Peyer's patch (tissue), 4 donors: ENCODE results near the gene RYR1.

ENCODE experiments used
- POLR2A ChIP-seq, 2 donors: fragments of 450-650 bp; IDR thresholded peaks; one replicate each; pipeline ENCODE4 v1.5.1; 2017; ENCODE audit warnings: antibody characterized with exemption in 2 of 2, mild to moderate bottlenecking in 2 of 2, moderate library complexity in 2 of 2
- TF ChIP-seq, protein P1 (sequence below), 6 experiments: fragments of 450-650 bp in 4 of 6; fragments of 200-600 bp in 2 of 6; sonication (generic) in 1 of 6; IDR thresholded peaks; one replicate each; pipeline ENCODE4 v1.5.1; 2017 to 2019; ENCODE audit warnings: antibody characterized with exemption in 6 of 6, mild to moderate bottlenecking in 3 of 6, moderate library complexity in 1 of 6

DNA sequence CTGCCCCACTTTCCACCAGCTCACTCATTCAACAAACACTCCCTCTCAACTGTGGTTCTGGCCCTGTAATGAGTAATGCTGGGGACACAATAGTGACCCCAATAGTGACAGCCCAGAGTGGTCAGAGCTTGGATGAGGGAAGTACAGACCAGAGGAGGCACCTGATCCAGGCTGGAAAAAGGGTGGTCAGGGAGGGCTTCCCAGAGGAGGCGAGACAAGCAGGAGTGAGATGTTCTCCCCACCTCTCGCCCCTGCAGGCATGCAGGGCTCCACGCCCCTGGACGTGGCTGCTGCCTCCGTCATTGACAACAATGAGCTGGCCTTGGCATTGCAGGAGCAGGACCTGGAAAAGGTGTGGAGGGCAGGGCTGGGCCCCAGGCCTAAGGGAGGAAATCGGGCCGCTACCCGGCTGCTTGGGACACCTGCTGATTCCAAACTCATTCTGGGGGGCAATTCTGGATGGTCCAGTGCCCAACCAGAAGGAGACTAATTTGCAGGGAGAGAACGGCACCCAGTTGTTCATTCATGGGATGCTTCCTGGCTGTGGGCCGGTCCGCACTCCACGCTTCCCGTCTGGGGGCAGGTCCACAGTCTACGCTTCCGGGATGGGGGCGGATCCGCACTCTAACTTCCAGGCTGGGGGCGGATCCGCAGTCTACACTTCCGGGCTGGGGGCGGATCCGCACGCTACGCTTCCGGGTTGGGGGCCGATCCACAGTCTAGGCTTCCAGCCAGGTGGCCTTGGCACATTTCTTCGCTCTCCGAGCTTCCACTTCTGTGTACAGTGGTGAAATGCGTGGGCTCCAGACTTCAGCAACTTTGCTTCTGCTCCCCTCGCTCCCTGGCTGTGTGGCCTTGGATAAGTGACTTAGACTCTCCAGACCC, 63.4 kb downstream of the RYR1 start:
- TF ChIP-seq, protein P1, sequence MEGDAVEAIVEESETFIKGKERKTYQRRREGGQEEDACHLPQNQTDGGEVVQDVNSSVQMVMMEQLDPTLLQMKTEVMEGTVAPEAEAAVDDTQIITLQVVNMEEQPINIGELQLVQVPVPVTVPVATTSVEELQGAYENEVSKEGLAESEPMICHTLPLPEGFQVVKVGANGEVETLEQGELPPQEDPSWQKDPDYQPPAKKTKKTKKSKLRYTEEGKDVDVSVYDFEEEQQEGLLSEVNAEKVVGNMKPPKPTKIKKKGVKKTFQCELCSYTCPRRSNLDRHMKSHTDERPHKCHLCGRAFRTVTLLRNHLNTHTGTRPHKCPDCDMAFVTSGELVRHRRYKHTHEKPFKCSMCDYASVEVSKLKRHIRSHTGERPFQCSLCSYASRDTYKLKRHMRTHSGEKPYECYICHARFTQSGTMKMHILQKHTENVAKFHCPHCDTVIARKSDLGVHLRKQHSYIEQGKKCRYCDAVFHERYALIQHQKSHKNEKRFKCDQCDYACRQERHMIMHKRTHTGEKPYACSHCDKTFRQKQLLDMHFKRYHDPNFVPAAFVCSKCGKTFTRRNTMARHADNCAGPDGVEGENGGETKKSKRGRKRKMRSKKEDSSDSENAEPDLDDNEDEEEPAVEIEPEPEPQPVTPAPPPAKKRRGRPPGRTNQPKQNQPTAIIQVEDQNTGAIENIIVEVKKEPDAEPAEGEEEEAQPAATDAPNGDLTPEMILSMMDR (IDR thresholded peaks at IDR 0.05): no peak
- no peak for TF ChIP-seq POLR2A (IDR thresholded peaks at IDR 0.05)
